22Rv1 (cell line): ENCODE measurements around the gene WASHC3.

Experiments used
- CTCF ChIP-seq: fragments of 450-650 bp; IDR thresholded peaks from 2 replicates; pipeline ENCODE4 v1.5.1; 2017; ENCODE audit warnings: mild to moderate bottlenecking
- ZFX ChIP-seq: fragments of 450-650 bp; IDR thresholded peaks from 2 replicates; pipeline ENCODE4 v1.6.1; 2017; ENCODE audit warnings: antibody characterized with exemption, borderline replicate concordance

GRCh38 chr12:102010265-102010994, 51.4 kb downstream of the WASHC3 start:
- TF ChIP-seq CTCF (no peak), ZFX (no peak)
